ENCODE data around the gene TRIAP1.
"Not testable (repeated sequence)": the region's sequence is repeated elsewhere in the genome, so short reads cannot be mapped to it uniquely, and the experiment has no call there.

The TRIAP1 gene

DNA sequence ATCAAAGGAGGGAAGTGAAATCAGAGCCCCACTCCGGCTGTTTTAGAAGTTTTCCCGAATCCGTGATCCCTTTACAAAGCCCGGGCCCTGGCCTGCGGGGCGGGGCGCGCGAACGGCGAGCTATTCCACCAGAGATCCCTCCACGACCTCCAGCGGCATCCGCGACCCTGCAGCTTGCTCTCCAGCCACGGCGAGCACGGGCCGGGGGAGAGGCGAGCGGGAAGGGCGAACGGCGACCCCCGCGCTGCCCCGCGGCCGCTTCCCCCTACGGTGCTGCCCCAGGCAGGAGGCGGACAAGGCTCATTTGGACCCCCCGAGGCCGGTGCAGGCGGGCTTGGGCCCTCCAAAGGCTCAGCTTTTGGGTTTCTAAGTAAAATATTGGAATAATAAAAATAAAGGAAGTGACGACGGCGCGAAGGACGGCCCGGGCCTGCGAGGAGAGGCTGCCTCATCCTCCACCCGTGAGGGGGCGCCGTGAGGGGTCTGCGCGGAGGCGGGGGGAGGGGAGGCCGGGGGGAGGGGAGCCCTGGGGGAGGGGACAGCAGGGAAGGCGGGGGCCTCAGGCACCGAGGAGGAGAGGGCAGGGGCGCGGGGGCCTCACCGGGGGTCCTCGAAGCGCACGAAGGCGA, 22.8 kb upstream of the TRIAP1 start:
- DNase-seq (ENCODE audit: low read depth in 2 of 2): peak in 1 of 2 experiments; percentile 5

DNA sequence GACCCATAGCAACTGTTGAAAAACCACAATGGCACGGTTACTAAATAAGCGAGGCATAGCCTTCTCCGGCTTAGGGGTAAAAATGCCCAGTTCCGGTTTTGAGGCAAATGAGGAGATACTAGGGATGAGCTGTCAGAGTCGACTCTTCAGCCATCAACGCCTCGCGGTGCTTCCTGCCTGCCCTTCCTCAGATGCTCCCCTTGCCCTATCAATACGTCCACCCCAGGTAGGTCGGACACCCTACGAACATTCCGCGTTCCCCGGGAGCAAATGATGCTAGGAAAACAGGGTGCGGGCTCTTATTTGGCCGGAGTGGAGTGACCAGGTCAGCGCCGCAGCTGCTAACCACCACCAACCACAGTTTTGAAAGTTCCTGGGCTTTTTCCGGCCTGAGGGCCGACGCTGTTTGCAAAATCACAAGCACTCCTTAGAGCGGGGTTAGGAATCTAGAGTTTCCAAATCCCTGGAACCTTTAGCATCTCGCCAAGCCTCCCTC, 22.2 kb upstream of the TRIAP1 start:
- DNase-seq (ENCODE audit: low read depth in 2 of 2): no peak

DNA sequence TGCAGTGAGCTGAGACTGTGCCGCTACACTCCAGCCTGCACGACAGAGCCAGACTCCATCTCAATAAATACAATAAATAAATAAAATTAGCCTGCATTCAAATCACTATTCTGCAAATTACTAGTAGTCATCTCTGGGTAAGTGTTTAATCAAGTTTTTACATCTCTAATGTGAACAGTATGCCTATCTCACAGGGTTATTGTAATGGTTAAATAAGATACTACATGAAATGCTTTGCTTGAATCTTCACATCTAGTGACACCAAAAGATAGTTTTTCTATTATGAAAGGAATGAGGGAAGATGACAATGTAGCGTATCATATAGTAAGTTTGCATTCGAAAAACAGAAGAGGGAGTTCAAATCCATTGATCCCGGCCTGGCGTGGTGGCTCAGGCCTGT, 21.3 kb upstream of the TRIAP1 start:
- no peak for DNase-seq (ENCODE audit: low read depth in 2 of 2)

DNA sequence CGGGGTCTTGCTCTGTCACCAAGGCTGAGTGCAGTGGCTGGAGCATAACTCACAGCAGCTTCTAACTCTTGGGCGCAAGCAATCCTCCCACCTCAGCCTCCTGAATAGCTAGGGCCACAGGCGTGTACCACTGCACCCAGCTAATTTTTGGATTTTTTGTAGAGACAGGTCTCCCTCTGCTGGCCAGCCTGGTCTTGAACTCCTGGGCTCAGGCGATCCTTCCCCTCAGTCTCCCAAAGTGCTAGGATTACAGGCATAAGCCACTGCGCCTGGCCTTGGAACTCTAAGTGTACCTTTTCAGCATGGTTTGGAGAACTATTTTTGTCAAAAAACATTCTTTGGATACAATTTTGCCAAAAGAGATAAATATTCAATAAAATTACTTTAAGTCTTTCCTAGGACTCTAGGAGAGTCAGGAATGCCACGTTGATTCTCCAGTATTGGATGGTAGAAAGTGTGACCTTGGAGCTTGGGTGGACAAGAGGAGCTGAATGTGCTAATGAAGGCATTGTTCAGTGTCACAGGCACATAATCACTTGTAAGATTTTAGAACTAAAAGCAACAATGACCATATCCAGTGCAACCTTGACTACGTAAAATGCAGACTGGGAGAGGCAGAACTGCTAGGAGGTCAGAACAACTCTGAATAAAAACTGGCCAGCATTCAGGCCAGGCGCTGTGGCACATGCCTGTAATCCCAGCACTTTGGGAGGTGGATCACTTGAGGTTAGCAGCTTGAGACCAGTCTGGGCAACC, 20.6 kb upstream of the TRIAP1 start:
- peak in 1 of 2 experiments; percentile 17 for DNase-seq (ENCODE audit: low read depth in 2 of 2)

DNA sequence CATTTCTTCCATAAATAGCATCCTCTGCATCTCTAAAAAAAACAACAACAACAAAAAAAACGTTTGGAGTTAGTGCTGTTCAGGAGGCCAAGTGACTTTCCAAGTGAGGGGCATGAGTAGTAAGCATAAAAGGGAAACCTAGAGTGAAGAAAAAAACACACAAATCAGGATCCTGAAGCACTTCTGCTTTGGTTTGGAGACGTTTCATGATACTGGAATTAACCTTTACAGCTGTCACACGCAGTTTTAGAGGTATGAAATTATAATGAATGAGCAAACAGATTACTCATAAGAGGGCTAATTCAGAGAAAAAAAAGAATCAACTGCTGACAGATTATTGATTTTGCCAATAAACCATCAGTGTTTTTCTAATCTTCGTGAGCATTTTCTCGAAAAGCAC, 19.6 kb upstream of the TRIAP1 start:
- DNase-seq (ENCODE audit: low read depth in 2 of 2): no peak

DNA sequence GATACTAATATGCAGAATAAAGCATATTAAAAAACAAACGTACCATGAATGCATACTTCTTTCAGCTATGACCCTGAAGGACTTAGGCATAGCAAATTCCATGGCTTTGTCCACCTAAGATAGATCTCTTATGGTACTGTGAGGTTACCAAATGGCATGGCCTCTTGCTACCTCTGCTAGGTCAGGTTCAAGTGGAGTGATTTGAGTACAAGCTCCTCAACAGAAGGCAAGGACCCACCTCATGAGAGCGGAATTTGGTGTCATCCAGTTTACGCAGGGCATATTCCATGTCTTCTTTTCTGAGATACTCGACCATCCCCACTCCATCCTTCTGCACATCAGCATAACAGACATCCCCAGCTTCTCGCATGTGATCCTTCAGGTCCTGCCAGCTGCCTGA, 17.5 kb upstream of the TRIAP1 start:
- DNase-seq (ENCODE audit: low read depth in 2 of 2): no peak

DNA sequence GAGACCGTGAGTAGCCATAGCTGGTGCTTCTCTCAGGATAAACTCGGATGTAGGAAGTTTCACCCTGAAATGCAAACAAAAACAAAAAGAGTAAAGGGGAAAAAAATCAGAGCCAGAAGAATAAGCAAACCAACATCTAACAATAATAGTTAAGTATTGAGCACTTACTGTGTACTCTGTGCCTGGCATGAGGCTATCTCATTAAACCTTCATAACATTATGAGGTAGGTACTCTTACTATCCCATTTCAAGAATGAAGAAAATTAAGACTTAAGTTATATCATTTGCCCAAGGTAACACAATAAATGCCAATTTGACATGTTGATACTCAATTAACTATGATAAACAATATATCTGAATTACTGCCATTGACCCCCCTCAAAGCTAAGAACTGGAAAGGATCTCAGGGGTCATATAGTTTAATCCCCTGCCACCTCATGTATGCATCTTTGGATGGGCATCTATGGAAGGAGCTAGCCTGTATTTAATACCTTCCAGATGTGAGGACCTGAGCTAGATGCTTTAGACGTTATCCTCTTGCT, 16.0 kb upstream of the TRIAP1 start:
- no peak for DNase-seq (ENCODE audit: low read depth in 2 of 2)

DNA sequence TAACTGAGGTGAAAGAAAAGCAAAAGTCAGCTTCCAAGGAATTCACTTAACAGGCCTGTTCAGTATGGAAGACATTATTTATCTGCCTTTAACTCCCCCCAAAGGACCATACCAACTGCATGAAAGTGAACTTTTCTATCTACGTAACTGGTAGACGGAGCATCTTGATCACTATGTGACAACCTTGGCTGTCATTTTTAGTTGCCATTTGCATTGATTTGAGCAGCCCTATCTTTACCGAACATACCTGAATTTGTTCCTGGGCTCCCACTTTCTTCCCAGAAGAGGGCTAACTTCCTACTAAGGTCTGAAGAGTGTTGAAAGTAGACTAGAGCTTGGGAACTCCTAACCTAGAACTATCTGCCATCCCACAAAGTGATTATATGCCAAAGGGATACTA, 14.0 kb upstream of the TRIAP1 start:
- no peak for DNase-seq (ENCODE audit: low read depth in 2 of 2)

DNA sequence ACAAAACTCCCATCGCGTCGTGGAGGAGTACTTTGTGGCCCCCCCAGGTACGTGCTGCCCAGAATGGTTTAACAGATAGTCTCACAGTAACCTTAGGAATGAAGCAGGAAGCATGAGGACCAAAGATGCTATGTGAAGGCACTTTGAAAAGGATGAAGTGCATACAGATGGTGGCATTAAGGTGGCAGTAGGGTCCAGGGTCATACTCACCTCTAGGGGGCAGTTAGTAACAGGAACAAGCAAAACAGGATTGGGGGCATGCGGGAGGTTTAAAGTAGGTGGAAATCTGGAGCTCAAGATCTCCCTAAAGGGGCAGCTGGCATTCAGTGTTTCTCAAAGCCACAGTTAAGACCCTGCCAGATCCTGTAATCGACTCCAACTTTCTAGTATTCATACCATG, 10.9 kb upstream of the TRIAP1 start:
- no peak for DNase-seq (ENCODE audit: low read depth in 2 of 2)

DNA sequence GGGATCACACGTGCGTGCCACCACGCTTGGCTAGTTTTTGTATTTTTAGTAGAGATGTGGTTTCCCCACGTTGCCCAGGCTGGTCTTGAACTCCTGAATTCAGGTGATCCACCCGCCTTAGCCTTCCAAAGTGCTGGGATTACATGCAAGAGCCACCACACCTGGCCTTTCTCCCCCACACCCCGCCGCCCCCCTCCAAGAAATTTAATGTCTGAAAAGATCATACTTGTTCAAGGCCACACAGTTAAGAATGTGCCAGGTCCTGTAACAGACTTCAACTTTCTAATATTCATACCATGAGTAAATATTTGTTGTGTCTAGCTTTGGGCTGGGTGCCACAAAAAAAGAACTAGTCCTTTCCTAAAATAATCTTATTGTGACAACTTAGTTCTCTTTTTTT, 9.1 kb upstream of the TRIAP1 start:
- DNase-seq (ENCODE audit: low read depth in 2 of 2): no peak

DNA sequence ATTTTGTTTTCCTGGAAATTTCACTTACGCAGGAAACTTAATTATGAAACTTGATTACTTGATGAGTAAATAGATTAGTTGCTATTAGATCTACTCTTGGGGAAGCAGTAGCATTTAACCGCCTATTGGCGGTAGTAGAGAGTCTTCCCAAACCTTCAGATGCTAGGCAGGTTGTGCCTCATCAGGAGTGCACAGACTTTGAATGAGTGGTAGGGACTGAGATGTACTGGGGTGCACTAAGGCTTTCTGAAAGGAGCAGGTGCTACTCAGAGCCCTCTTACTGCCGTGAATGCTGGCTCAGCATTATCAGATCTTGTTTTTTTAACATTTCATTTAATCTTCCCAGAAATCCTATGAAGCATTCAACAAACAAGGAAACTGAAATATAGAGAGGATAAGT, 7.8 kb upstream of the TRIAP1 start:
- DNase-seq (ENCODE audit: low read depth in 2 of 2): no peak

DNA sequence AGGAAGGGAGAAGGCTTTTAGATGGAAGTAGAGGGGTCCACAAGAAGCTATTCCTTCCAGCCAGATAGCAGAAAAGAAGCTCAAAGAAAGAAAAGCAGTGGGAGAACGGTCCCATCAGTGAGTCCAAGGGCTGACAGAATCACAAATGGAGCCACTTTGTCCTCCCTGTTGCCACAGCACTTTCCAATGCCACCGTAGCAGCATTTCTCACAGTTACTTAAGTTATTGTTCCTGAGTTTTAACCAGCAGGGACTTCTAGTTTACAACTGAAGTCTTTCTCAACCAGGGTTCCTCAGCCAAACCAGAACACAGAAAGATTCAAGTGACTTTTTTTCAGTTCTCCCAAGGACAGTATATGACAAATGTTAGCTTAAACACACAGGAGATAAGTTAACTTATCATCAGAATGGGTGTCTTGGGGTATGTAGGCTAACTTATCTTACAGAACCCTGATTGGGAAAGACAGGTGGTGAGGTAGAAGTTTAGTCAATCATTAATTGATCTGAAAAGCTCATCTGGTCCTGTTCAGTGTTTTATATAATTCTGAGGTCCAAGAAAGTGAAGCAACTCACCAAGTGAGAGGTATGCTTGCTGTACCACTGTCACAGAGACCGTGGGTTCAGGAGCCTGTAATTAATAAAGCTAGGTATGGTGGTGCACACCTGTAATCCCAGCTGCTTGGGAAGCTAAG, 7.0 kb upstream of the TRIAP1 start:
- no peak for DNase-seq (ENCODE audit: low read depth in 2 of 2)

DNA sequence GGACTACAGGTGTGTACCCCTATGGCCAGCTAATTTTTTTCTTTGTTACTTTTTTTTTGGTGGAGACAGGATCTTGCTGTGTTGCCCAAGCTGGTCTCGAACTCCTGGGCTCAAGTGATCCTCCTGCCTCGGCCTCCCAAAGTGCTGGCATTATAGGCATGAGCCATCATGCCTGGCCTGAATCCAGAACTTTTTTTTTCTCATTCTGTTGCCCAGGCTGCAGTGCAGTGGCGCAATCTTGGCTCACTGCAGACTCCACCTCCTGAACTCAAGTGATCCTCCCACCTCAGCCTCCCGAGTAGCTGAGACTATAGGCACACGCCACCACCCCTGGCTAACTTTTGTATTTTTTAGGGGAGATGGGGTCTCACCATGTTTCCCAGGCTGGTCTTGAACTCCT, 6.3 kb upstream of the TRIAP1 start:
- DNase-seq (ENCODE audit: low read depth in 2 of 2): not testable (repeated sequence)

DNA sequence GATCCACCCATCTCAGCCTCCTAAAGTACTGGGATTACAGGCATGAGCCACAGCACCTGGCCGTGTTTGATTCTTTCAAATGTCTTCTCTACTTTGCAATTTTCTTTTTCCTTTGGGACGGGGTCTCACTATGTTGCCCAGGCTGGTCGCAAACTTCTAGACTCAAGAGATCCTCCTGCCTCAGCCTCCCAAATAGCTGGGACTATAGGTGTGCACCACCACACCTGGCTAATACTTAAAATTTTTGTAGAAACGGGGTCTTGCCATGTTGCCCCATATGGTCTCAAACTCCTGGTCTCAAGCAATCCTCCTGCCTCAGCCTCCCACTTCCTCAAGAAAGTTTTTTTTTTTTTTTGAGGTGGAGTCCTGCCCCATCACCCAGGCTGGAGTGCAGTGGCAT, 1.8 kb upstream of the TRIAP1 start:
- no peak for DNase-seq (ENCODE audit: low read depth in 2 of 2)

DNA sequence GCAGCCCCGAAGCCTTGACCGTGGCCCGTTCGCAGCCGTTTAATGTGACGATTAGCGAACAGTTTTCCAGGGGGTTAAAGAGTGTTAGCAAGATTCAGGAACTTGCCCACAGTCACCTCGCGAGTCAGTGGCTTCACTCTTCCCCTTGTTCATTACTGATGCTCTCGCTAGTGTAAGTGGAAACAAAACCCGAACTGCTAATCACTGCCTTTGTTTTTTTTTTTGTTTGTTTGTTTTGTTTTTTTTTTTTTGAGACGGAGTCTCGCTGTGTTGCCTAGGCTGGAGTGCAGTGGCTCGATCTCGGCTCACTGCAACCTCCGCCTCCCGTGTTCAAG, 627 bp upstream of the TRIAP1 start:
- DNase-seq (ENCODE audit: low read depth in 2 of 2): not testable (repeated sequence)

DNA sequence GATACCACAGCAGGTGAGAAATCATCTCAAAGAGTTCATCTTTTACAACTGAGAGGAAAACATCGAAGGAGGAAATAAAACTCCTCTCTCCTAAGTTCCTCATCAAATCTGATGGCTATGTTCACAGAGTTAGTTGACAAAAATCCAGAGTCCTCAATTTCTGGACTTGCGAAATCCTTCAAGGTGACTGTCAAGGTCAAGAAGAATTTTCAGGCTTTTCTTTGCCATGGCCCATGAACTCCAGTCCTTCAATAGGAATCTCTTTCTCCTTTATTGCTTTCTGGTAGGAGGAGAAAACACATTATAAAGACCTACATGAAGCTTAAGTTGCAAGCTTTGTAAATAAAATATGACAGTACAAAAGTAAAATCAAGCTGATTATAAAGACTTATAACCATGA, 1.5 kb downstream of the TRIAP1 start:
- DNase-seq (ENCODE audit: low read depth in 2 of 2): no peak

DNA sequence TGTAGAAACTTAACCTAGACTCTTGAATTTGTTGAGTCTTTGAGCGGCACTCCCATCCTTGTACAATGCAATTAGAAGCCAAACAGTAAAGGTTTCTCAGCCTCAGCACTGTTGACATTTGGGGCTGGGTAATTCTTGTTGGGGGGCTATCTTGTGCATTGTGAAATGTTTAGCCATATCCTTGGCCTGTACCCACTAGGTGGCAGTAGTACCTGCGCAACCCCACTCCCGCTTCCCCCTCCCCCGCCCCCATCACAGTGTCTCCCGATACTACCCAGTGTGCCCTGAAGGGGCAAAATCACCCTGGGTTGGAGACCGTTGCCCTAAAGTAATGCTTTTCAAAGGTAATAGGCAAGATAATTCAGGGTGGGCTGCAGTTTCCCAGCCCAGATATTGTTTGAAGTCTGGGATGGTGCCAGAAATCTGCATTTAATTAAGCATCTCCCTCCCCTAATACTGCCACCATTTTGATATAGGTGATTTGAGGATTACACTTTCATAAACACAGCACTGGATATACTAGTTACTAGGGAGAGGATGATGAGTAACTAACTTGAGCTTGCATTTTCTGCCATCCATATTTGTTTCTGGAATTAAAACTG, 6.4 kb downstream of the TRIAP1 start:
- DNase-seq (ENCODE audit: low read depth in 2 of 2): peak; percentile 10 to 16

DNA sequence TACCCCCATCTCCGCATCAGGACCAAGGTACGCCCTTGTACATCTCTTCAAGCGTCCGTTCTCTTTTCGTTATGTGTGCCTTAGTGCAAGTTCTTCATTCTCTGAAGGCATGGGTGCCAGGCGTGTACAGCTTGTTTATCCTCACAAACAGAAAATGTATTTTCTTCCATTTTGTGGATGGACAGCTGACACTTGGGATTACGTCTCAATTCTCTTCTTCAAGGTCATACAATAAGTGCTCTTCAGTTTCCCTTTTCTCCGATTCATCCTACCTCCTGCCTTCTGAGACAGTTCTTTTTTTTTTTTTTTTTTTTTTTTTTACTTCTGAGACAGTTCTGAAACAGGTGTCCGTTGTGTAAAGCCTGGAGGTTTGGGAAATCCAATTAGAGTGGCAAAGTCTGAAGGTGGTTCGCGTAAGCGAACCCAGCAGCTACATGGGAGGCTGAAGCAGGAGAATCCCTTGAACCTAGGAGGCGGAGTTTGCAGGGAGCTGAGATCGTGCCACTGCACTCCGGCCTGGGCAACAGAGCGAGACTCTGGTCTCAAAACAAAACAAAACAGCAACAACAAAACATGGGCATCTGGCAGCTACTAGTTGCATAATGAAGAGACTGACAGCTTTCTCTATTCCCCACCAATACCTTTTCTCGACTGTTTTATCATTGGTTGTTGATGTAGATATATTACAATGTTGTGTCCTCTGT, 7.5 kb downstream of the TRIAP1 start:
- DNase-seq (ENCODE audit: low read depth in 2 of 2): no peak

DNA sequence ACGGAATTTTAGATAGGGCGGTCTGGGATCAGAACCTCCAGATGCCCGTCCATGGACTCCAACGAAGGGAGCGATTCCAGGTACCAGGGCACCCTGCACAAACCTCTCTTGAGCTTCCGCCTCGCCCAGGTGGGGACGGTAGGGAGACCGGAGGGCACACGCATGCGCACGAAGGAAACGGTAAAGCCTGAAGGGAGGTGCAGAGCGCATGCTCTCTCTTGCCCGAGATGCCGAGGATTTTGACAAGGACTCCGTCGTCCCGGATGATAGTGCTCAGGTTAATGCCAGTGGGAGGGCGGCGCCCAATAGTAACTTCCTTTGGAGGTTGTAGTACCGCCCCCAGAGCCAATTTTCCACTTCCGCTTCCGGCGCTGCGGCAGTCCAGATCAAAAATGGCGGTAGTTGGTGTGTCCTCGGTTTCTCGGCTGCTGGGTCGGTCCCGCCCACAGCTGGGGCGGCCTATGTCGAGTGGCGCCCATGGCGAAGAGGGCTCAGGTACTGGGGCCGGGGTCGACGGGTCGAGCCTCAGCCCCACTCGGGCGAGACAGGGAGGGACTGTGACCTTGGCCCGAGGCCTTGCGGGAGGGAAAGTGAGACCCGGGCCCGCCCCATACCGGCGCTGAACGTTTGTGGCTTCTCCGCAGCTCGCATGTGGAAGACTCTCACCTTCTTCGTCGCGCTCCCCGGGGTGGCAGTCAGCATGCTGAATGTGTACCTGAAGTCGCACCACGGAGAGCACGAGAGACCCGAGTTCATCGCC, 8.3 kb downstream of the TRIAP1 start, which contains the start of gene COX6A1:
Gene COX6A1, plus strand, starts transcription at position 379 of the 760 bp plus-strand sequence. Its CDS starts 14 bp downstream, at position 393.
- peak; percentile 88 to 90 for DNase-seq (ENCODE audit: low read depth in 2 of 2)

DNA sequence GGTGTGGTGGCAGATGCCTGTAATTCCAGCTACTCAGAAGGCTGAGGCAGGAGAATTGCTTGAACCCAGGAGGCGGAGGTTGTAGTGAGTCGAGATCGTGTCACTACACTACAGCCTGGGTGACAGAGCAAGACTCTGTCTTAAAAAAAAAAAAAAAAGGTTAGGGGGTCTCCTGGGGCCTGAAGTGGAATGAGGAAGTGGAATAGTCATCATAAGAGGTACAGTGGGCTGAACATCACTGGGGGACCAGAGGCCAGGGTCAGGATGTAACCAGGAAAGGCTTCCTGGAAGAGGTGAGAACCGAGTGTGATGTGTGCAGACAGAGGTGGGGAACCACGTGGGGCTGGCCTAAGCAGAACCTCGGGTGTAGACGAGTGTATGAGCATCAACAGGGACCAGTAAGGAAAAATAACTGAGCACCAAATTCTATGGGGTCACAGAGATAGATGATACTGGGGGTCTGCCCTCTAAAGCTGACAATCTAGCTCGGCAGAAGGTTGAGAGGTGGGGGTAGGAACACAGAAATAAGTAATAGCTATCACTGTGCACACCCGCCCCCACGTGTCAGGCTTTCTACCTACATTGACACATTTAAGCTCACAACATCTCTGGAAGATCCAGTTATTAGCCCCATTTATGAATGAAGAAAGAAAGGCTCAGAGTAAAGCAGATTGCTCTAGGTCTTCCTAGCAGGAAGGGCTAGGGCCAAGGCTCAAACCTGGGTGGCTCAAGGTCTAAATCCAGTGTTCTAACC, 13.2 kb downstream of the TRIAP1 start:
- no peak for DNase-seq (ENCODE audit: low read depth in 2 of 2)
